ENCODE measurements around the gene LTO1.

- TF ChIP-seq REST (IDR thresholded peaks at IDR 0.05; ENCODE audit: unreplicated experiment): no peak
- peak; percentile 63 to 74 for TF ChIP-seq CTCF (conservative IDR thresholded peaks at IDR 0.05; ENCODE audit: low read depth in 2 of 2)
- TF ChIP-seq EZH2 (IDR thresholded peaks at IDR 0.05; ENCODE audit: low read depth, unreplicated experiment): no peak
- no peak for TF ChIP-seq CREB1 (CRISPR knock-in tag; IDR thresholded peaks at IDR 0.05; ENCODE audit: low read depth)
Observed at GRCh38 chr11:69721745-69722144, 46.6 kb upstream of the LTO1 start.

All from GM23338 (cell line).